Ishikawa (cell line): ENCODE measurements around the gene AMFR.

Experiments used
- CEBPB ChIP-seq: IDR thresholded peaks from 2 replicates; pipeline ENCODE4 v1.6.1; 2012
- CREB1 ChIP-seq: IDR thresholded peaks from 2 replicates; pipeline ENCODE4 v1.6.1; 2012; ENCODE audit warnings: low read depth
- EGR1 ChIP-seq: IDR thresholded peaks from 2 replicates; pipeline ENCODE4 v1.6.1; 2012
- EP300 ChIP-seq: IDR thresholded peaks from 2 replicates; pipeline ENCODE4 v1.6.1; 2012; ENCODE audit warnings: borderline replicate concordance
- FOXM1 ChIP-seq: IDR thresholded peaks from 2 replicates; pipeline ENCODE4 v1.6.1; 2012; ENCODE audit warnings: low read depth, borderline replicate concordance
- MAX ChIP-seq: IDR thresholded peaks from 2 replicates; pipeline ENCODE4 v1.6.1; 2012
- NFIC ChIP-seq: IDR thresholded peaks from 2 replicates; pipeline ENCODE4 v1.6.1; 2012
- RAD21 ChIP-seq: IDR thresholded peaks from 2 replicates; pipeline ENCODE4 v1.6.1; 2012; ENCODE audit warnings: low read depth
- TAF1 ChIP-seq: IDR thresholded peaks from 2 replicates; pipeline ENCODE4 v1.6.1; 2012; ENCODE audit warnings: low read depth, mild to moderate bottlenecking
- TCF12 ChIP-seq: IDR thresholded peaks from 2 replicates; pipeline ENCODE4 v1.6.1; 2012; ENCODE audit warnings: low read depth
- YY1 ChIP-seq: IDR thresholded peaks from 2 replicates; pipeline ENCODE4 v1.6.1; 2012; ENCODE audit warnings: low read depth
- TF ChIP-seq, protein P1 (sequence below): IDR thresholded peaks from 2 replicates; pipeline ENCODE4 v1.6.1; 2012; ENCODE audit warnings: low read depth, mild to moderate bottlenecking

DNA sequence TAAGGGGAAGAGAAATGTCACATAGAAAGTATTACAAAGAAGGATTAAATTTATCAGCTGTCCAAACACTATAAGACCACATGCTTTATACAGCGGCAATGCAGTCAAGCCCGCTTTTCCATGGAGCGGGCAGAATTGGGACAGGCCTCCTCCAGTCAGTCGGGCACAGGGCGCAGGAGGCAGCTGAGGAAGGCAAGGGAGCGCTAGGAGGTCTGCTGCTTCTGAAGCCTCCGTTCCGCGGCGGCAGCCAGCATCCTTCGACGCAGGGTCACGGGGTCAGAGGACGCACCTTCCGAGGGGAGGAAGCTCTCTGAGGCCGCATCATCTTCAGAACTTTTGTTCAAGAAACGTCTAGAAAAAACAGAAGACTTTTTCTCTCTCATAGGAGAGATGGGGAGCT is 62.6 kb downstream of the AMFR start:
- no peak for TF ChIP-seq TAF1
- no peak for TF ChIP-seq EGR1
- no peak for TF ChIP-seq CREB1
- no peak for TF ChIP-seq RAD21
- no peak for TF ChIP-seq EP300
- TF ChIP-seq, protein P1, sequence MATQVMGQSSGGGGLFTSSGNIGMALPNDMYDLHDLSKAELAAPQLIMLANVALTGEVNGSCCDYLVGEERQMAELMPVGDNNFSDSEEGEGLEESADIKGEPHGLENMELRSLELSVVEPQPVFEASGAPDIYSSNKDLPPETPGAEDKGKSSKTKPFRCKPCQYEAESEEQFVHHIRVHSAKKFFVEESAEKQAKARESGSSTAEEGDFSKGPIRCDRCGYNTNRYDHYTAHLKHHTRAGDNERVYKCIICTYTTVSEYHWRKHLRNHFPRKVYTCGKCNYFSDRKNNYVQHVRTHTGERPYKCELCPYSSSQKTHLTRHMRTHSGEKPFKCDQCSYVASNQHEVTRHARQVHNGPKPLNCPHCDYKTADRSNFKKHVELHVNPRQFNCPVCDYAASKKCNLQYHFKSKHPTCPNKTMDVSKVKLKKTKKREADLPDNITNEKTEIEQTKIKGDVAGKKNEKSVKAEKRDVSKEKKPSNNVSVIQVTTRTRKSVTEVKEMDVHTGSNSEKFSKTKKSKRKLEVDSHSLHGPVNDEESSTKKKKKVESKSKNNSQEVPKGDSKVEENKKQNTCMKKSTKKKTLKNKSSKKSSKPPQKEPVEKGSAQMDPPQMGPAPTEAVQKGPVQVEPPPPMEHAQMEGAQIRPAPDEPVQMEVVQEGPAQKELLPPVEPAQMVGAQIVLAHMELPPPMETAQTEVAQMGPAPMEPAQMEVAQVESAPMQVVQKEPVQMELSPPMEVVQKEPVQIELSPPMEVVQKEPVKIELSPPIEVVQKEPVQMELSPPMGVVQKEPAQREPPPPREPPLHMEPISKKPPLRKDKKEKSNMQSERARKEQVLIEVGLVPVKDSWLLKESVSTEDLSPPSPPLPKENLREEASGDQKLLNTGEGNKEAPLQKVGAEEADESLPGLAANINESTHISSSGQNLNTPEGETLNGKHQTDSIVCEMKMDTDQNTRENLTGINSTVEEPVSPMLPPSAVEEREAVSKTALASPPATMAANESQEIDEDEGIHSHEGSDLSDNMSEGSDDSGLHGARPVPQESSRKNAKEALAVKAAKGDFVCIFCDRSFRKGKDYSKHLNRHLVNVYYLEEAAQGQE, result no peak
- TF ChIP-seq TCF12, result no peak
- no peak for TF ChIP-seq NFIC
- TF ChIP-seq MAX, result no peak
- no peak for TF ChIP-seq FOXM1
- TF ChIP-seq YY1, result no peak
- TF ChIP-seq CEBPB, result no peak
